Superior temporal gyrus (tissue), 1 donor: ENCODE results near the gene DHX57.
A peak's percentile ranks its signal among the peaks of the same experiment; 100 is the strongest.
"Not testable (repeated sequence)": the region's sequence is repeated elsewhere in the genome, so short reads cannot be mapped to it uniquely, and the experiment has no call there.

Experiments
- DNase-seq: peaks from one replicate; pipeline ENCODE4 v3.0.0-alpha.2; 2016; ENCODE audit errors: extremely low spot score

DHX57 gene

DNA sequence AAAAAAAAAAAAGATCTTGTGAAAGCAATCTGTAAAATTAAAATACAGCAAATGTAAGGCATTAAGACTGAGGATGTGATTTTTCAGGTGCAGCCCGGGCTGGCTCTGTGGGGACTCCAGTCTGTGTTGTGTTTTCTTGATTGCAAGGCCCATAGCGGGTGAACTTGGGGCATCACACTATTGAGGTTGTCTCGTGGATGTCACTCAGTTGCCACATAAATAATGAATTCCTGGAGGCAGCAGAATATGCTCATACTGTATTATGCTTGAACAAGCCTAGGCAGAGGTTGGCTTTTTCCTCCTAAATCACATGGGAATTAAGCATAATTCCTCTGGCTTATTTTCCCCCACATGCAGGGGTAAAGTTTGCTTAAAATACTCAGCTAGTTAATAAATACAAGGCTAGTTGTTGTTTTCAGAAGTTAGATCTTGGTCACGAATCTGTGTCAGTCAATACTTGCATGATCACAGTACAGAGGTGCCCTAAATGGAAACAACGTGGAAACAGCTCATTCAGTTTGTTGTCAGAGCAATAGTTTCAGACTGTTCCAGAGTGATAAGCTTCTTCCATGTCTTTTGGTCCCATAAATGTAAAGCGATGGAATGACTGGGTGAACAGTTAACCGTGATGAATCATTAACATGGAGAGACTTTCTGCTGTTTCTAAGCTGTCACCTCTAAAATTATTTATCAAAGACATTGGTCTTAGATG, 81.3 kb downstream of the DHX57 start:
- DNase-seq, result no peak

DNA sequence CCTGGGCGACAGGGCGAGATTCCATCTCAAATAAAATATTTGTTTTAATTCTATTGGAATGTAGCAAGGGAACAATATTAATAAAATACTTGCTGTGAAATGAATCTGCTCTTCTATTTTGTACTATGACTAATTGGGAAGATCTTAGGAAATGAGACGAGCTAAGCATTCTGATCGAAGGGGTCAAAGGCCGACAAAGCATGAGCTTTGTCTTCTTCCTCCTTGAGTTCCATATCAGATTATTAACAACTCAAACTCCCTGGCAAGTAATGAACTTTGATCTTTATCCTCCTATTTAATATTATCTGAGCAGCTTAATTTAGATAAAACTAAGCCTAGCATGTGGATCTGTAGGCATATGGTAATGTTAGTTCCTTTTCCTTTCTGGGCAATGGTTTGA, 82.2 kb downstream of the DHX57 start:
- DNase-seq, result no peak

DNA sequence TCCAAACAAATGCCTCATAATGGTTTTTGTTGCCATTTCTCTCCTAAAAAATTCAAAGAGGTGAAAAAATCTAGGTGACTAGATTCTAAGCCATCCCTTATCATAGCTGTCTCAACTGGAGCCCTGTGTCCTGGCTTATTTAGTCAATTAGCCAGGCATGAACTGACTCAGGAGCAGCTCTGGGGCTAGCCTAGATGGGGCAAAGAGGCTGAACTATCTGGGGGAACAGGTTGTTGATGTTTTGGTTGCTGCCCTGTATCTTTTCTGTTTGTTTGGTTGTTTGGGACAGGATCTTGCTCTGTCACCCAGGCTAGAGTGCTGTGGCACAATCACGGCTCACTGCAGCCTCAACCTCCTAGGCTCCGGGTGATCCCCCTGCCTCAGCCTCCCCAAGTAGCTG, 83.0 kb downstream of the DHX57 start:
- no peak for DNase-seq

DNA sequence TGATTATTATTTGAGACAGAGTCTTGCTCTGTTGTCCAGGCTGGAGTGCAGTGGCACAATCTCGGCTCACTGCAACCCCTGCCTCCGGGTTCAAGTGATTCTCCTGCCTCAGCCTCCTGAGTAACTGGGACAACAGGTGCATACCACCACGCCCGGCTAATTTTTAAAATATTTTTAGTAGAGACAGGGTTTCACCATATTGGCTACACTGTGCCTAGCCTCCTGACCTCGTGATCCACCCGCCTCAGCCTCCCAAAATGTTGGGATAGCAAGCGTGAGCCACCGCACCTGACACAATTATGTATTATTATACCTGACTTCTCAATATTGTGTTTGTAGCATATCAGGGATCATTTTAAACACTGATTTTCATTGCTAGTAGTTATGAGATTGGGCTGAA, 83.4 kb downstream of the DHX57 start:
- DNase-seq, result not testable (repeated sequence)

DNA sequence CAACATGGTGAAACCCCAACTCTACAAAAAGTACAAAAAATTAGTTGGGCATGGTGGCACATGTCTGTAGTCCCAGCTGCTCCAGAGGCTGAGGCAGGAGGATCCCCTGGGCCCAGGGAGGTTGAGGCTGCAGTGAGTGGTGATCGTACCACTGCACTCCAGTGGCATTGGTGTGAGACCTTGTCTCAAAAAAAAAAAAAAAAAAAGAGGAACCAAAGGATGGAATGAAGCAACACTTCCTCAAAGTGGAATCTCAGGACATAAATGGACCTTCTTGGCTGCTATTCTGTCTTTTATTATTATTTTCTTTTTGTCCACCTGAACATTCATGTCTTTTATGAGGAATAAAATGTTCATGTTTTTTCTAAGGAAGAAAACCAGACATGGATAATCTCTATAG, 84.0 kb downstream of the DHX57 start:
- no peak for DNase-seq

DNA sequence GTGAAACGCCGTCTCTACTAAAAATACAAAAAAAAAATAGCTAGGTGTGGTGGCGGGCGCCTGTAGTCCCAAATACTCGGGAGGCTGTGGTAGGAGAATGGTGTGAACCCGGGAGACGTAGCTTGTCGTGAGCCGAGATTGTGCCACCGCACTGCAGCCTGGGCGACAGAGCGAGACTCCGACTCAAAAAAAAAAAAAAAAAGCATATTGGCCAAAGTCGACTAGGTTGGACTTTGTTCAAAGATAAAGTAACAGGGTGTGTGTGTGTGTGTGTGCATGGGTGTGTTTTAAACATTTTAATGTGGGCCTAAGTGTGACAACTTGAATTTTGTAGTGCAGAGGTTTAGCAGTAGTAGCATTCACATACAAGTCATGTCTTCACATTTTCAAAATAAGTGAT, 86.0 kb downstream of the DHX57 start:
- DNase-seq, result no peak

DNA sequence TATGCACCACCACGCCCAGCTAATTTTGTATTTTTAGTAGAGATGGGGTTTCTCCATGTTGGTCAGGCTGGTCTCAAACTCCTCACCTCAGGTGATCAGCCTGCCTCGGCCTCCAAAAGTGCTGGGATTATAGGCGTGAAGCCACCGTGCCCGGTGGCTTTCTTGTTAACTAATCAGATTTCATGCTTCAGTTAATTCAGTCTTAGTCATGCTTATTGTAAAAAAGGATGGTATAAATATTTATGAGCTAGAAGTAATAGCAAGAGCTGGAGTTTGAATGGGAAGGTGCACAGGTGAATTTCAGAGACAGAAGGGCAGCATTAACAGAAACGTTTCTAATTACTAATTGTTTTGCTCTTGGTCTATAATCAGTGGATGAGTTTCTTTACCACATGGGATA, 87.4 kb downstream of the DHX57 start:
- no peak for DNase-seq

DNA sequence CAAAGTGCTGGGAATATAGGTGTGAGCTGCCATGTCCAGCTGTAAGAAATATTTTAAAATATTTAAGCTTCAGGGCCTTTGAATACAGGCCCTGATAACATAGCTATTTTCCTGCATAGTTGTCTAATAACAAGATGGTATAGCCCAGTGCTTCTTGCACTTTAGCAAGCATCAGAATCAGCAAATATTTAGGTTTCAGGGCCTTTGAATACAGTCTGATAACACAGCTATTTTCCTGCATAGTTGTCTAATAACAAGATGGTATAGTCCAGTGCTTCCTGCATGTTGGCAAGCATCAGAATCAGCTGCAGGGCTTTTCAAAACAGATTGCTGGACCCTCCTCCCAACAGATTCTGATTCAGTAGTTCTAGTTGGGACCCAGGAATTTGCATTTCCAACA, 92.1 kb downstream of the DHX57 start:
- DNase-seq, result no peak

DNA sequence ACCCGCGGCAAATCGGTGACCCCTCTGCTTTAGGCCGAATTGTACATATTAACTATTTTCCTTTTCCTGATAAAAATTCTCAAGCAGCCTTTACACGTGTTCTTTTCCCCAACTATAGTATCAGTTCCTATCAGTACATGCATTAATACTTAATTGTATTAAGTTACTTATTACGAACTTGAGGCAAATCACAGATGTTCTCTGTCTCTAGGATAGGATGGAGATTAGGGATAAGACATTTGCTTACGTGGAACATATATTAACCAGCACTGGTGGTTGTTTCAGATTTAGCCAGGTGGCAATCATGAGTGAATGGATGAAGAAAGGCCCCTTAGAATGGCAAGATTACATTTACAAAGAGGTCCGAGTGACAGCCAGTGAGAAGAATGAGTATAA, 97.0 kb downstream of the DHX57 start:
- no peak for DNase-seq

DNA sequence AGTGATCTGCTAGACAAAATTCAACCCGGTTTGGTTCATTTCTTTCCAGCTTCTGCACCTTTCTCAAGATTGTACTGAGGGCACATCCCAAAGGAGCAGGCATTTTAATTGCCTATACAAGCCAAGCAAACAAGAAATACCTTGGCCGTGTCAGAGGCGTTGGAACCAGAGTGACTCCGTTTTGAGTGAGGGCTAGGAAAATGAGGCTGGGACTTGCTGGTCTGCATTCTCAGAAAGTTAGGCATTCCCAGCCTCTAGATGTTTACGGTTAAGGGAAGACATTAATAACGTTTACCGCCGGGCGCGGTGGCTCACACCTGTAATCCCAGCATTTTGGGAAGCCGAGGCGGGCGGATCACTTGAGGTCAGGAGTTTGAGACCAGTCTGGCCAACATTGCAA, 99.2 kb downstream of the DHX57 start:
- no peak for DNase-seq

DNA sequence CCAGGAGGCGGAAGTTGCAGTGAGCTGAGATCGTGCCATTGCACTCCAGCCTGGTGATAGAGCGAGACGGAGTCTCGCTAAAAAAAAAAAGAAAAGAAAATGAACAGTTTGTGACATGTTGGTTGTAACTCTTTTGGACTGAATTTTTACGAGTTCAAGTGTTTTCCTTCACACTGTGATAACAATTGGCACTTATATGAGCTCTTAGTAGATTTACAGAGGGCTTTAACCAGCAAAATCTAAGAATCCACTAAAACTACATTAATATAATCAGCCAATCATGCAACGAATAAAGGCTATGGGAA, 99.9 kb downstream of the DHX57 start:
- DNase-seq, result no peak

DNA sequence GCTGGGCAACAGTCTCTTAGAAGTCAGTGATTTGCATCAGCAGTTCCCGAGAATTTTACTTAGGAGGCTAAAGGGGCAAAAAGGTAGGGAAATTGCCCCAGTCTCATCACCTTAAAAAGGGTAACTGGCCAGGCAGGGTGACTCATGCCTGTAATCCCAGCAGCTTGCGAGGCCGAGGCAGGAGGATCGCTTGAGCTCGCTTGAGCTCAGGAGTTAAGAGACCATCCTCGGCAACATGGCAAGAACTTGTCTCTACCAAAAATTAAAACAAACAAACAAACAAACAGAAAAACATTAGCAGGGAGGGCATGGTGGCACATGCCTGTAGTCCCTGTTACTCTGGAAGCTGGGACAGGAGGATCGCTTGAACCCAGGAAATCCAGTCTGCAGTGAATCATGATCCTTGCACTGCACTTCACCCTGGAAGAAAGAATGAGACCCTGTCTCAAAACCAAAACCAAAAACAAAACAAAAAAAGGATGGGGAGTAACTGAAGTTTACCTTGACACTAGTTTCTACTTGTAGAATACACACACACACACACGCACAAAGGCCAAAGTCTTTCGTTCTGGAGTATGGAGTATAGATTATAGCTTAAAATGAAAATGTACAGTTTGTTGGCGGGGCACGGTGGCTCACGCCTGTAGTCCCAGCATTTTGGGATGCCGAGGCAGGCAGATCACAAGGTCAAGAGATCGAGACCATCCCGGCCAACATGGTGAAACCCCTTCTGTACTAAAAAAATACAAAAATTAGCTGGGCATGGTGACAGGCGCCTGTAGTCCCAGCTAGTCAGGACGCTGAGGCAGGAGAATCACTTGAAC, 100.4 kb downstream of the DHX57 start:
- no peak for DNase-seq

DNA sequence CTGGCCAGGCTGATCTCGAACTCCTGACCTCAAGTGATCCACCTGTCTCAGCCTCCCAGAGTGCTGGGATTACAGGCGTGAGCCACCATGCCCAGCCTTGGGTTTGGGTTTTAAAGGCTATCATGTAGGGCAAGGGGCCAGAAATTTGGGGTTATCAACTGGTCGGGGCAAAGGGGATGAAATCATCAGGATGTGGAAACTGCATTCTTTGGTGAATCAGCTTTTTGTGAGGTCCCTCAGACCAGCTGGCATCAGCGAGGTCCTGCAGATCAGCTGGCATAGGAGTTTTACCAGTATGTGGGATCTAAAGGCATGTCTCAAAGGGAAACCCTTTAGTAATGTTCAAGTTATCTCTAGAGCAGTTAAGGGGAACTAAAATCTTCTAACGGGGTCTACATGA, 104.1 kb downstream of the DHX57 start:
- no peak for DNase-seq

DNA sequence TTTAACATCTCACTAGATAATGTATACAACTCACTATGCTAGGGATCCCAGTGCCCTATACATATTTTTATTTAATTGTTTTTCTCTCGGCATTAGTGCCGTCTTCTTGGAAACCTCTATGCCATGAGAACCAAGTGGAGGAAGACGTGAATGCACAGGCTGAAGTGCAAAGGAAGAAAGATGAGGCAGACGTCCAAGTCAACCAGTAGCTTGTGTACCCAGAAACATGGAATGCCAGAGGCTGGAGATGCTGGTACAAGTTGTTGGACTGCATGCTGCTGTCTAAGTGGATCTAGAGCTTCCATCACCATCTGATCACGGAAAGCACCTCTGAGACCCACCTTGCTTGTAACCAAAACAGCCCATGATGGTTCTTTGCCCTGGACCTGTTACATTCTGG, 110.2 kb downstream of the DHX57 start:
- no peak for DNase-seq

DNA sequence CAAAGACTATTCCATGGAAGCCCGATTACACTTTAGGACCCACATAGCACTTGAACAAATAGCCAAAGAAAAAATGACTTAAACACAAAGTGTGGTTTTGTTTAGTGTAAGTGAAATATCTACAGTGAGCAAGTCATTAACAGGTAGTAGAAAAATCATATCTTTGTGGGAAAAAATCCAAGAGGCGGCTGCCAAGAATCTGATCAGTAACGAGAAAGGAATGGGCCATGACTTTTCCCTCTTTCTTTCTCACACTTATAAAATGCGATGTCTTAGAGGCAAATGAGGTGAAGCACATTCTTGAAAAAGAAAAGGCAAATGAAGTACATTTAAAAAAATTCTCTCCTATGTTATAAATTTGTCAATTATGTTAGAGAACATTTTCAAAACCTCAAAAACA, 110.6 kb downstream of the DHX57 start:
- no peak for DNase-seq

DNA sequence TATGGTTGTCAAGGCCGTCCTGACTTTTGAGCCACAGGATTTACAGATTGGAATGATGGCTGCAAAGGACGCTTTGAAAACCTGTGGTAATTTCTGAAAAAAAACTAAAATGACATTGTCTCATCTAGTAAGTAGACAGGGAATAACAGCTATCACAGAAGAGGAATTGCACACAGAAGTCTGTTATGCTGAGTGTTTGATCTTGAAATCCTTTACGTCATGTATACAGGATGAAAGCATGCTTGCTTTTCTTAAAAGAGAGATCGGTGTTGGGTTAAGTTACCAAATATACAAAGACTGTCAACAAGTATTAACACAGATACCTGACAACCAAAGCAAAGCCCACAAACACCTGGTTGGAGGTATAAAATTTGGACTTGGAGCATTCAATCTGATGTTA, 112.0 kb downstream of the DHX57 start:
- no peak for DNase-seq

DNA sequence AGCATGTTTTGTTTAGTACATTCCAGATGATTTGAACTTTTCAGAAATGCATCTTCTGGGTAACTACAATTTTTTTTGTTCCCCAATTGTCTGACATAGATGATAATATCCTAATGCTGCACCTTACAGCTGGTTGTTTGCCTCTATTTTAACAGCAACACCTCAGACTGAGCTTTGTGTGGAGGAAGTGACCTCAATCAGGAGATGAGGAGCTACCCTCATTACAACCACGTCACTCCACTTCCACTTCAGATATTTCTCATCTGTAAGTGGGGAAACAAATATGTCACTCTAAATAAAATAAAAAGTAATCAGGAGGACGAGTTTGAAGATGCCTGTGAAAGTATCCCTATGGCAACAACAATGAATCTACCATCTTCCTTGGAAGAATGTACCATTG, 112.5 kb downstream of the DHX57 start:
- no peak for DNase-seq

DNA sequence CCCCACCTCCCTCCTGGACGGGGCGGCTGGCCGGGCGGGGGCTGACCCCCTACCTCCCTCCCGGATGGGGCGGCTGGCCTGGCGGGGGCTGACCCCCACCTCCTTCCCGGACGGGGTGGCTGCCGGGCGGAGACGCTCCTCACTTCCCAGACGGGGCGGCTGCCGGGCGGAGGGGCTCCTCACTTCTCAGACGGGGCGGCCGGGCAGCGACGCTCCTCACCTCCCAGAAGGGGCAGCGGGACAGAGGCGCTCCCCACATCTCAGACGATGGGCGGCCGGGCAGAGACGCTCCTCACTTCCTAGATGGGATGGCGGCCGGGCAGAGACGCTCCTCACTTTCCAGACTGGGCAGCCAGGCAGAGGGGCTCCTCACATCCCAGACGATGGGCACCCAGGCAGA, 119.8 kb downstream of the DHX57 start:
- DNase-seq, result not testable (repeated sequence)

DNA sequence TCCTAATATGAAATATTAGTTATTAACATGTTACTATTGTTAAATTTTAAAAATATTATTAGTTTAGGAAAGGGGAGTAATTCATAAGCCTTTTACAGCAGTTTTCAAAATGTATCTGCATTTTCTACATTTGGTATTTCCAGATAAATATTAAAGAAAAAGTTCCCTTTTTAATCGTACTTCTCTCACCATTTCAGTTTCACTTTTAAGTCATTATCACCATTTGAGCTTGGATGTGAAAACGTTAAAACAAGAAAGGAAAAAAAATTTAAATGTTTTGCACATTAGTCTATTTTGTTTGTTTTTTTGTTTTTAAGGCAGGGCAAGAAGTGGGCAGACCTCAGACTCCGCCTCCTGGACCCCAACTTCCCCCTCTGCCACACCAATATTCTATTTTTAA, 121.2 kb downstream of the DHX57 start:
- DNase-seq, result no peak

DNA sequence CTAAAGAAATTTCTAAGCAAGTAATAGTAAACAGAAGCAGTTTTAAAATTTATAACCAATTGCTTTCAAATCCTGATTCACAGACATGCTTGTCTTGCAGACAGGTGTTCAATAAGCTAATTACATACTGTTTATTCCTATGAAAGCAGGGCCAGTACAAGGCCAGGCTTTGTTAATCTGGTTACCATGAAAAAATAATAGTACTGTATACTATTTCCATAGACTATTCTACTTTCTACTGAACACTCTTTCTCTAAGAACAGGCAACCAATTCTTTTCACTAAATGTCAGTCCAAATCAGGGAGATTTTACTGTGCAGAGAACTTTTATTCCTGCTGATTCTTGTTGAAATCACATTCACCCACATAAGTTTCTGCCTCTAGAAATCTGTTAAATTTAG, 121.7 kb downstream of the DHX57 start:
- DNase-seq, result no peak

DNA sequence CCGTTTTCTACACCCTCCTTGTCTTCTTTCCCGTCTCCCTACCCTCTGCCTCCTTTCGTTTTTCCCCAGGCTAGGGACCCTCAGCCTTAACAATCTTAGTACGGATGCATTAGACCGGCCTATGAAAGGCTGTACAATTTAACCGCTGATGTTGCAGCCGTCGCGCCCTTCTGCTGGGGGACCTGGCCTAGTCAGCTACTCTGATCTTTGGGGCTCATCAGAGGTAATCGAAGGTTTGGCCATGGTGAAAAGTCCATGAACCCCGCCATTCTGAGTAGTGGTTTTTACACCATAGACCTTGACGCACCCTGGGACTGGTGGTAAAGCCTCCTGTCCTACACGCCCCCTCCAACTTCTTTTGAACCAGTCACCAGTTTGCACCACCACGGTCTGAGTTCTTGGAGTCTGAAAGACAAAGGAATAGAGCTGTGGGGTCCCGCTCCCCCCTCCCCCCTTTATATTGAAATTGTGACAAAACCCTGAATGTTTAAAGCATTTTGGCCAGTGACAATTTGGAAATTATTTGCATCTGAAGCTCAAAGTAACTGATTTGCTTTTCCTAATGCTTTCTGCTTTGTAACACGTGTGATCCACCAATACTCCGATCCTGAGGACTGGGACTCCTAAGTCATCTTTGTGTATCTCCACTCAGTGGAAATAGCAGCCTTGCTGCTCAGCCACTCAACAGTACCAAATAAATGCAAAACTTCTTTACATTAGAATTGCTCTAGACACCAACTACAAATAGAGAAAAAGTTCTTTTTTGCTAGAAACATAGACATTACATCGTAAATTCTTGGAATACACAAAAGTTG, 123.9 kb downstream of the DHX57 start:
- peak; percentile 28 for DNase-seq

DNA sequence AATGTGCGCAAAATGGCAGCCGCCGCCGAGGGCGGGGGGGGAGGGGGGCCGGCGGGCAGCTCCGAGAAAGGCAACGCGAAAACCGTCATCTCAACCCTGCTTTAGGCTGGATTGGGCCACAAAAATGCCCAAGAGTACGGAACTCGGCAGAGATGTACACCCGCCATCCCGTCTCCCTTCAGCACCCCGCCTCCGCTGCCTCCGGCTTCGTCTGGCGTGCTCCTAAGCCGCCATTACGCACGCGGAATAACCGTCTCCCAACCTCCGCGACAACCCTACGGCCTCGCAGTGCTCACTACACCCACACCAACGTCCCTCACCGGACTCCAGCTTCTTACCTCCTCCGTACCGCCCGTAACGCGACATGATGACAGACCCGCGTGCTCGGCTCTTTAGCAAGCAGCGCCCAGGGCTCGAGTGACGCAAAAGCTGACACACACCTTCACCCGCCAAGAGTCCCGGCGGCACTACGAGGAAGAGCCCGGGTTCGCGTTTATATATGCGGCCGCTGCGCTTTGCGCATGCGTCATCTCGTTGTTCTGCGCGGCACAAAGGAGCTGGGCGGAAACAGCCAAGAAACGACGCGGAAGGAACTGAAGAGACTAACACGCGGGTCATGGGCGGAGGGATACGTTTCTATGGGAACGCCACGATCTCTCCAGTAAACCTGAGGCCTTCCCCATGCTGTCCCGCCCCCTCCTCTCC, 124.7 kb downstream of the DHX57 start, which contains the start of gene SRSF7:
TSS of gene SRSF7 (minus strand) at position 471 of the 705 bp plus-strand sequence. CDS start at position 366, 105 bp downstream.
- DNase-seq, result peak; percentile 100
